Ishikawa (cell line): ENCODE measurements around the gene FBXW5.

Experiments used
- CEBPB ChIP-seq: IDR thresholded peaks from 2 replicates; pipeline ENCODE4 v1.6.1; 2012
- CREB1 ChIP-seq: IDR thresholded peaks from 2 replicates; pipeline ENCODE4 v1.6.1; 2012; ENCODE audit warnings: low read depth
- EGR1 ChIP-seq: IDR thresholded peaks from 2 replicates; pipeline ENCODE4 v1.6.1; 2012
- EP300 ChIP-seq: IDR thresholded peaks from 2 replicates; pipeline ENCODE4 v1.6.1; 2012; ENCODE audit warnings: borderline replicate concordance
- MAX ChIP-seq: IDR thresholded peaks from 2 replicates; pipeline ENCODE4 v1.6.1; 2012
- RAD21 ChIP-seq: IDR thresholded peaks from 2 replicates; pipeline ENCODE4 v1.6.1; 2012; ENCODE audit warnings: low read depth
- REST ChIP-seq: IDR thresholded peaks from 2 replicates; pipeline ENCODE4 v1.6.1; 2012; ENCODE audit warnings: low read depth, mild to moderate bottlenecking
- TAF1 ChIP-seq: IDR thresholded peaks from 2 replicates; pipeline ENCODE4 v1.6.1; 2012; ENCODE audit warnings: low read depth, mild to moderate bottlenecking
- TCF12 ChIP-seq: IDR thresholded peaks from 2 replicates; pipeline ENCODE4 v1.6.1; 2012; ENCODE audit warnings: low read depth
- TEAD4 ChIP-seq: IDR thresholded peaks from 2 replicates; pipeline ENCODE4 v1.6.1; 2012
- USF1 ChIP-seq: IDR thresholded peaks from 2 replicates; pipeline ENCODE4 v1.6.1; 2012
- YY1 ChIP-seq: IDR thresholded peaks from 2 replicates; pipeline ENCODE4 v1.6.1; 2012; ENCODE audit warnings: low read depth

- TF ChIP-seq EP300 (no peak), USF1 (no peak), TAF1 (no peak), EGR1 (no peak), RAD21 (no peak), MAX (no peak), TCF12 (no peak), YY1 (no peak), CREB1 (no peak), REST (no peak), TEAD4 (no peak), CEBPB (no peak)
Observed at GRCh38 chr9:136985027-136985602, 40.6 kb upstream of the FBXW5 start.
